DOHH2 (cell line): ENCODE measurements around the gene RBM38.

ENCODE experiments used
- H3F3A ChIP-seq: fragments of 200-600 bp; sonication (generic), shearing (Covaris generic); 2 replicates; pipeline ENCODE4 v1.6.0; 2016; ENCODE audit warnings: antibody characterized with exemption, mild to moderate bottlenecking; ENCODE audit not compliant: control insufficient read depth, insufficient read depth
- H3K27ac ChIP-seq: fragments of 200-600 bp; sonication (generic); 2 replicates; pipeline ENCODE4 v1.5.1; 2014; ENCODE audit warnings: low read depth, mild to moderate bottlenecking, low read length, moderate library complexity
- H3K27me3 ChIP-seq: fragments of 200-600 bp; sonication (generic); 2 replicates; pipeline ENCODE4 v1.6.1; 2014; ENCODE audit warnings: mild to moderate bottlenecking, low read length, mixed read lengths; ENCODE audit not compliant: control insufficient read depth
- H3K36me3 ChIP-seq: fragments of 200-600 bp; sonication (generic); 2 replicates; pipeline ENCODE4 v1.6.1; 2014; ENCODE audit warnings: mild to moderate bottlenecking, low read length, moderate library complexity, mixed read lengths; ENCODE audit not compliant: control insufficient read depth
- H3K4me1 ChIP-seq: fragments of 200-600 bp; sonication (generic); 2 replicates; pipeline ENCODE4 v1.6.1; 2014; ENCODE audit warnings: mild to moderate bottlenecking, low read length, mixed read lengths; ENCODE audit not compliant: control insufficient read depth
- H3K4me2 ChIP-seq: fragments of 200-600 bp; sonication (generic); 2 replicates; pipeline ENCODE4 v1.6.0; 2014; ENCODE audit warnings: mild to moderate bottlenecking, low read length, moderate library complexity
- H3K4me3 ChIP-seq: fragments of 200-600 bp; sonication (generic); 2 replicates; pipeline ENCODE4 v1.5.1; 2014; ENCODE audit warnings: mild to moderate bottlenecking, low read length, mixed read lengths
- H3K79me2 ChIP-seq: fragments of 200-600 bp; sonication (generic); 2 replicates; pipeline ENCODE4 v1.6.1; 2014; ENCODE audit warnings: mild to moderate bottlenecking, low read length, mixed read lengths; ENCODE audit not compliant: control insufficient read depth
- H3K9me2 ChIP-seq: fragments of 200-600 bp; sonication (generic); replicated peaks from 2 replicates; pipeline ENCODE4 v1.6.1; 2014; ENCODE audit warnings: mild to moderate bottlenecking, low read length, mixed read lengths; ENCODE audit not compliant: control insufficient read depth
- H3K9me3 ChIP-seq: fragments of 200-600 bp; sonication (generic); 2 replicates; pipeline ENCODE4 v1.6.1; 2014; ENCODE audit warnings: antibody characterized with exemption, low read length, mixed read lengths; ENCODE audit not compliant: control insufficient read depth, insufficient read depth
- H4K20me1 ChIP-seq: fragments of 200-600 bp; sonication (generic); 2 replicates; pipeline ENCODE4 v1.6.0; 2014; ENCODE audit warnings: low read depth, mild to moderate bottlenecking, antibody characterized with exemption, low read length, moderate library complexity; ENCODE audit not compliant: control insufficient read depth, insufficient read depth
- CTCF ChIP-seq: fragments of 200-600 bp; sonication (generic); IDR thresholded peaks from one replicate; pipeline ENCODE4 v1.5.1; 2014; ENCODE audit warnings: antibody characterized with exemption, mild to moderate bottlenecking, low read depth, low read length; ENCODE audit not compliant: poor library complexity, severe bottlenecking
- EZH2phosphoT487 ChIP-seq: fragments of 200-600 bp; sonication (generic); IDR thresholded peaks from 2 replicates; pipeline ENCODE4 v1.6.1; 2017; ENCODE audit warnings: borderline replicate concordance, mild to moderate bottlenecking, antibody characterized with exemption, low read length, moderate library complexity, mixed read lengths

RBM38 gene

DNA sequence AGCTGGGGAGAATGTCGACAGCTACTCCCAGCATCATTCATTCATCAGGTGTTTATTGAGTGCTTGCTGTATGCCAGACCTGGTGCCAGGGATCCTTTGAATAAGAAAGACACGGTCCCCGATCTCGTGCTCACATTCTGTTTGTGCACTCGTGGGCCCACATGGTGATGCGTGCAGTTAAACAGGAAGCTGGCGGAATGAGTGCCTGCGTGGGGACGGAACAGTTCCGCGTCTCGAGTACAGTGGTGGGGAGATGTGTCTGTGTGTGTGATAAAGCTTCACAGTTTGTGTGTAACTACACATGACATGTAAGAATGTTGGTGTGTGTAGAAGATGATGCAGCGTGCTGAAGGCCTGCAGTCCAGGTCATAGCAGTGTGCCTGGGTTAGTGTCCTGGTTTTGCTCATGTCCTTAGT is 6.5 kb downstream of the RBM38 start:
- peaks cover 44% of the 10 kb centered on the region for H3F3A ChIP-seq
- peak overlapping the region; percentile 88 for H3K4me2 ChIP-seq
- H4K20me1 ChIP-seq: peaks cover 37% of the 10 kb centered on the region
- H3K36me3 ChIP-seq: peaks cover 95% of the 10 kb centered on the region
- H3K27ac ChIP-seq: peak overlapping the region; percentile 95
- H3K9me3 ChIP-seq: no peaks in the 10 kb centered on the region
- no peak for TF ChIP-seq CTCF
- no peak for TF ChIP-seq EZH2phosphoT487
- no peaks in the 10 kb centered on the region for H3K27me3 ChIP-seq
- H3K9me2 ChIP-seq: no peaks in the 10 kb centered on the region
- peaks cover 94% of the 10 kb centered on the region for H3K79me2 ChIP-seq
- H3K4me1 ChIP-seq: peaks cover 87% of the 10 kb centered on the region
- peak overlapping the region; percentile 95 for H3K4me3 ChIP-seq

- Histone ChIP-seq H3K79me2 (peaks cover 94% of the 10 kb centered on the region), H4K20me1 (peaks cover 38% of the 10 kb centered on the region), H3K4me1 (peaks cover 82% of the 10 kb centered on the region), H3K4me3 (peak overlapping the region; percentile 95), H3K9me3 (no peaks in the 10 kb centered on the region), H3K36me3 (peaks cover 95% of the 10 kb centered on the region), H3K4me2 (peak overlapping the region; percentile 88), H3K27me3 (no peaks in the 10 kb centered on the region), H3F3A (peaks cover 41% of the 10 kb centered on the region), H3K9me2 (no peaks in the 10 kb centered on the region), H3K27ac (peak overlapping the region; percentile 95)
- TF ChIP-seq CTCF: no peak
- TF ChIP-seq EZH2phosphoT487: no peak
Observed at GRCh38 chr20:57398231-57398821, 7.1 kb downstream of the RBM38 start.

- H4K20me1 ChIP-seq: peaks cover 35% of the 10 kb centered on the region
- peak overlapping the region; percentile 95 for H3K4me3 ChIP-seq
- H3K36me3 ChIP-seq: peaks cover 95% of the 10 kb centered on the region
- peak overlapping the region; percentile 88 for H3K4me2 ChIP-seq
- TF ChIP-seq EZH2phosphoT487: no peak
- TF ChIP-seq CTCF: no peak
- peaks cover 75% of the 10 kb centered on the region for H3K4me1 ChIP-seq
- no peaks in the 10 kb centered on the region for H3K9me2 ChIP-seq
- H3F3A ChIP-seq: peaks cover 35% of the 10 kb centered on the region
- peaks cover 94% of the 10 kb centered on the region for H3K79me2 ChIP-seq
- no peaks in the 10 kb centered on the region for H3K9me3 ChIP-seq
- peak overlapping the region; percentile 95 for H3K27ac ChIP-seq
- H3K27me3 ChIP-seq: no peaks in the 10 kb centered on the region
Observed at GRCh38 chr20:57398901-57399535, 7.8 kb downstream of the RBM38 start.
